NCI-H1092 treated with DMSO at 0.1 percent for 48 hours (cell line): Measurements from ENCODE around the gene ZNF584.

Source experiments
- DNase-seq: peaks from one replicate; lab custom pipeline; 2025; lab: John Stamatoyannopoulos, UW

Gene ZNF584

DNA sequence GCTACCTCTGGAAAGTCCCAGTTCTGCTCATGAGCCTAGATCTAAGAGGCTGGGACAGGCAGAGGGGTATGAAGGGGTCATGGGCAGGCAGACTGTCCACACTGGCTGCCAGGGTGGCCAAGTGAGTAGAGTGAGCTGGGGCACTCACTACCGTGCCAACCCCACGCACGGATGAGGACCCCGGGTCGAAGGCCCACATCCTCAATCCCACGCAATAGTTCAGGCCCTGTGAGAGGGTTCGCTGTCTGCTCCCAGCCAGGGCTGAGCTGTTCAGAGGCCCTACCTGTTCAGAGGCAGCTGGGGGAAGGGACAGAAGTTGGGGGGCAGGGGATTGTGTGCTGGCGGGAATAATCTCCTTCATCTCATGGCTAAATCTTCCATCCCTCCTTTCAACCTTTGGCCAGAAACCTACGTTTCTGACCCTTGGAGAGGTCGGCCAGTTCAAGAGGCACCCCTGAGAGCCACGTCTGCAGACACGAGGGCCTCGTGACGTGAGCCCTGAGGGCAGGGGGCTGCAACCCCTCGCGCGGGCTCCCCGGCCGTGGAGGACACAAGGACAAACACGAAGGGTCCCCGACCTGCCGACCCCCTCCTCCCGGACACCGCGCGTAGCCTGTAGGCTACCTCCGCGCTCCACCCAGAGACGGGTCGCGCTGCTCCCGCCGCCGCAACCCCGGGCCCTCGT is 22.4 kb upstream of the ZNF584 start:
- DNase-seq = peak; percentile 32

DNA sequence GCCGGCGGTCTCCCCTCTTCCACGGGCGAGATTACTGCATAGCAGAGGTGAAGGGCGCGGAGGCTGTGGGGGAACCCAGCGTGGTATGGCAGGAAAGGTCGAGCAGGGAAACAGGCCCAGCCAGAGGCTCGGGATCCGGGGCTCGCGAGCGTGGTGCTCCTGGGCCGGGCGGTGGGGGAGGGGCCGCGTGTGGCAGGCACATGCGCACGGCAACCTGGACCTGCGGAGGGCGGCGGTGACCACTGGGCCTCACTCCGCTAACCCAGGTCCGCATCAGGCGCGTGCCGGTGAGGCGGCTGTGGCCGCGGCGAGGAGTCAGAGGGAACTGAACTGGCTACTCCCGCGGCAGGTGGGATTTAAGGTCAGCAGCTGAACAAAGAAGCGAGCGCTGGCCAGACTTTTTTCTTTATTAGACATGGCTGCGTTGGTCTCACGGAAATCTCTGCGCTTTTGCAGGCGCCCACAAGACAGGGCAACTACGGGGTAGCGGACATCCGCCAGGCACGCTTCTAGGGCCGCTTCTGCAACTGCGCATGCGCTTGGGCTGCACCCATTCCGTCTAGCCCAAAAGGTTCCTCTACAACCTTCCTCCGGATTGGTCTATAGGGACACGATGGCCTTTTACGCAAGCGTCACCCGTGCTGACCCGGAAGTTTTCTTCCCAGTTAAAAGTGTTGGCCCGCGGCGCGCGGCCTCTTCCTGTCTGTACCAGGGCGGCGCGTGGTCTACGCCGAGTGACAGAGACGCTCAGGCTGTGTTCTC is 21.7 kb upstream of the ZNF584 start, which contains the start of gene RPS5:
Gene RPS5, plus strand, starts transcription at position 694 of the 762 bp plus-strand sequence. CDS start 869 bp downstream, outside the sequence.
- peak; percentile 95 for DNase-seq

GRCh38 chr19:58387338-58388174 is 20.9 kb upstream of the ZNF584 start:
- DNase-seq = no peak

DNA sequence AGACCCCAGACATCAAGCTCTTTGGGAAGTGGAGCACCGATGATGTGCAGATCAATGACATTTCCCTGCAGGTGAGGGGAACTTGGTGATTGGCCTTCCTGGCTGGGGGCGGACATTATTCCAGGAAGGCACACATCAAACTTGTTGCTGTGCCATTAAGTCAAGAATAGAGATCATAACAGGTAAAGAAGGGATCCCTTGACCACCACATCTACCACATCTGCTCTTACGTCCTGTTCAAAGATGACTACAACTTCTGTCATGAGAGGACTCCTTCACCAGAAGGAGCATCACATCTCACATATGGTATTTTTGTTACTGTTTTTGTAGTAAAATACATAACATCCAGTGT is 20.3 kb upstream of the ZNF584 start:
- no peak for DNase-seq

DNA sequence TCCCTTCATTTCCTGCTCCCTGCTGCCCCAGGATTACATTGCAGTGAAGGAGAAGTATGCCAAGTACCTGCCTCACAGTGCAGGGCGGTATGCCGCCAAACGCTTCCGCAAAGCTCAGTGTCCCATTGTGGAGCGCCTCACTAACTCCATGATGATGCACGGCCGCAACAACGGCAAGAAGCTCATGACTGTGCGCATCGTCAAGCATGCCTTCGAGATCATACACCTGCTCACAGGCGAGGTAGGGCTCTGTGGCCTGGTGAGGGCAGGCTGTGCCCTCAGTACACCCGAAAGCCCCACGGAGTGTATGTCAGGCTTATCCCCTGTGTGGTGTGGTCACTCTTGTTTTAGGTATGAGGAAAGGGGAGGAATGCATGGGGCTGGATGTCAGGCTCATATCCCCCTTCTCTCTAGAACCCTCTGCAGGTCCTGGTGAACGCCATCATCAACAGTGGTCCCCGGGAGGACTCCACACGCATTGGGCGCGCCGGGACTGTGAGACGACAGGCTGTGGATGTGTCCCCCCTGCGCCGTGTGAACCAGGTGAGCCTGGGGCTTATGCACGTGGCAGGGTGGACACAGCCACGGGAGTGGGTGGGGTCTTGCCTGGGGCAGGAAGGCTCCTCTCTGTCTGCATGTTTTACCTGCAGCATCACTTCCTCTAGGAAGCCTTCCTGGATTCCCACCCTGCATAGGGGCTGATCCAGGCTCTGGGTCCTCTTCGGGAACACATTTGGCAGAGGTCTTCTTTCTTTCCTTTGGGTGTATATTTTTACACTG is 15.3 kb upstream of the ZNF584 start:
- DNase-seq = no peak

- DNase-seq = no peak
These were observed 14.8 kb upstream of the ZNF584 start for GRCh38 chr19:58393725-58394033.

- DNase-seq = no peak
These were observed 13.6 kb upstream of the ZNF584 start for GRCh38 chr19:58394821-58395219.

DNA sequence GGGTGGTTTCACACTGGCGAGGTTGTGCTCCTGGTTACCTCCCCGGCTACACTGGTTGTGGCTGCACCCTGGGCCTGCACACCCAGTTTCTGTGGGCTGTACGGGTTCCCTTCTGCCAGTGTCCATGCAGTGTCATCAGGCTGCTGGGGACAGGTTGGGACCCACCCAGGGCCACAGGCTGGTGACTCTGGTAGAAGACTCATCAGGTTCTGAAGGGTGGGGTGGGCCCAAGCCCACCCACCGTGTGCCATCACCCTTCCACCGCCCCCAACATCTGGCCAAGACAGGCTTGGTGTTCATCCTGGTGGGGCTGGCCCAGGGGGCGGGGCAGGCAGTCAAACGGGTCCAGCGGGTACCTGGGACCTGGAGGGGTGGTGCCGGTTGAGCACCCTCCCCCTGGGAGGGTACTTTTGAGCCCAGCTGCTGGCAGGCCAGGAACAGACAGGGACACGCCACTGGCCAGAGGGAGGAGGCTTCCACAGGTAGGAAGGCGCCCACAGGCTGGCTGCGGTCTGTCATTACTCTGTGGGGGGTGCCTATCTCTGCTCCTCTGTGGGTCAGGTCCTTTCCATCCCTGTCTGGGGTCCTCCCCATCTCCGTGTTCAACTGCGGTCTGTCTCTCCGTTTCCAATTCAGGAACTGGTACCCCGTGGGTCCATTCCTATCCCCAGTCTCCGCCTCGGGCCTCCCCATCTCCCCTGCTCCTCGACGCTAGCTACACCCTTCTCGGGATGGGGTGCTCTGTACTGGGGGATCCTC is 13.1 kb upstream of the ZNF584 start, which contains the start of gene RNF225:
Gene RNF225, plus strand, starts transcription at position 437 of the 759 bp plus-strand sequence. CDS start 434 bp downstream, outside the sequence.
- DNase-seq = no peak

GRCh38 chr19:58395979-58396627 is 12.3 kb upstream of the ZNF584 start:
- no peak for DNase-seq

GRCh38 chr19:58396691-58397532 is 11.5 kb upstream of the ZNF584 start:
- DNase-seq = no peak

- no peak for DNase-seq
These were observed 10.9 kb upstream of the ZNF584 start for GRCh38 chr19:58397533-58398037.

DNA sequence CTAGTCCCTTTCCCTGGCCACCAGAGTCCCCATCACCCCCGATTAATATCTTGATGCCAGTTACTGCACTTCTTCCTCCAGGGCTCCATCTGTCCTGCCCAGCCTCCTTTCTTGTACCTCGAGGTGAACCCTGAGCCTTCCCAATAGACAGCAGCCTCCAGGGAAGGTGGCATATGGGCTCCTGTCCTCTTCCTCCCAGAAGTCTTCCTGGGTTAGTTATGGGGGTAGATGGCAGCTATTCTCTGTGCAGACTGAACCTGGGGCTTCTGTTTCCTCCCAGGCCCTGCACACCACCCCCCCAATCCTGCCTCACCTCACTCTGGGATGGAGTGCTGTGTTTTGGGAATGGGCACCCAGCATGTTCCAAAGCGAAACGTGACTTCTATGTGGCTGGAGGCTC is 10.4 kb upstream of the ZNF584 start:
- no peak for DNase-seq

- no peak for DNase-seq
These were observed 9.9 kb upstream of the ZNF584 start for GRCh38 chr19:58398545-58398944.

DNA sequence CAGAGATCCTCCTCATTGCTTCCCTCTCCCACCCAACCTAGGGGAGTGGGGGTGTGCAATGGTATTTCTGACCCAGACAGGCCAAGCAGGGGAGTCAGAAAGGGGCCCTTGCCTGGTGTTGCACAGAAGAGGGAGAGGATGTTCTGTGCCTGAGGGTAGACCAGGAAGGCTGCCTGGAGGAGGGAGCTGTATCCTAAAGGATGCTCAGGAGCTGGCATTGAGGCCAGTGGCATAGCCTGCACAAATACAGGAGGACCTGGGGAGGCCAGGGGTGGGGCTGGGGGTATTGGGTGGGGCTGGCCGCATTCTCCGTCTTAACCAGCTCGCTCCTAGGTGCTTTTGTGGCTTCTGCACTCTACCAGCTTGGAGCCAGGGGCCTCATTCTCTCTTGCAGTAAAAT is 8.5 kb upstream of the ZNF584 start:
- no peak for DNase-seq

- DNase-seq = peak; percentile 42
These were observed 8.0 kb upstream of the ZNF584 start for GRCh38 chr19:58400316-58400915.

DNA sequence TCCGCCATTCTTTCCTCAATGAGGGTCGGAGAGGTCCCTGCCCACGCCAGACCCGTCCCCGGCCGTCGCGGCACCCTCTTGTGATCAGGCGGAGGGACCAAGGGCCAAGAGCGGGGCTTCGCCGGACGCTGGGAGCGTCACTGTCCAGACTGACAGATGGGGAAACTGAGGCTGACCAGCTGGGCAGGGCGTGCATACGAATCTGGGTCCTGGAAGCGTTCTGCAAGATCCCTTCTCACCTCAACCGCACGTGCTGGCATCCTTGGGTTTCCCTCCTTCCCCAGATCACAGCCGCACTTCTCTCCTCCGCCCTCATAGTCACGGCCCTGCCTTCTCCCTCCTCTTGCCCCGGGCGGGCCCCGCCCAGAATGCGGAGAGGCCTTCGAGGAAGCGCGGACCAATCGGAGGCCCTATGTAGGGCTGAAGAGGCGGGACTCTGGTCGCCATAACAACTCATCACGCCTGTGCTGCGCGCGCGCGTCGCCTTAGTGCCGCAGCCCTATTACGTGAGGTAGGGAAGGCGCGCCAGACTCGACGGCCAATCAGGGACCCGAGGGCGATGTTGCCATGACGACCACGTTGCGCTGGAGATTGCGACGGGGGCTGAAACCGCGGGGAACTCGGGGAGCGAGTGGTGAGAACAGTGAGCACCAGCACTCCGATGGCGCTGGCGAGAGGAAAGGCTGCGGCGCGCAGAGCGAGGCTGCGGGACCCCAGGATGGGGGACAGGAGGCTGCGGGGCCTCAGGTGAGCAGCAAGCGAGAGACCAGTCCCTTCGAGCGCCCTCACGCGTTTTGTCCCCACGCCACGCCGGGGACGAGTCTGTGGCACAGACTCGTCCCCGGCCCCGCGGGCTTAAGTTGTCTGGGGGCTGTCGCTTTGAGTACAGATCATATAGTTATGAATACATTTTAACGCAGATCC is 7.3 kb upstream of the ZNF584 start:
- DNase-seq = peak; percentile 95

- DNase-seq = no peak
These were observed 6.5 kb upstream of the ZNF584 start for GRCh38 chr19:58401840-58402421.
